Endodermal cell (in vitro differentiated cells): ENCODE data around the gene GPR107. TPM values are rescaled to one million over a fixed set of nuclear protein-coding genes. Genes with fewer than 3 reads are reported as not detected.

ENCODE experiments used
- DNase-seq: peaks from one replicate; pipeline ENCODE4 v3.0.0-alpha.2; 2017
- H3K27ac ChIP-seq: 2 replicates; pipeline ENCODE4 v1.5.1; 2013; ENCODE audit warnings: mild to moderate bottlenecking, low read depth, low read length, moderate library complexity
- H3K27me3 ChIP-seq: 2 replicates; pipeline ENCODE4 v1.6.1; 2013; ENCODE audit warnings: mild to moderate bottlenecking, low read length, moderate library complexity; ENCODE audit not compliant: insufficient read depth, control insufficient read depth, poor library complexity, severe bottlenecking
- H3K36me3 ChIP-seq: 2 replicates; pipeline ENCODE4 v1.7.0; 2013; ENCODE audit warnings: mild to moderate bottlenecking, low read length, moderate library complexity; ENCODE audit not compliant: control insufficient read depth, insufficient read depth
- H3K4me1 ChIP-seq: one replicate; pipeline ENCODE4 v1.7.0; 2013; ENCODE audit warnings: low read length; ENCODE audit not compliant: control insufficient read depth, insufficient read depth
- H3K4me3 ChIP-seq: 2 replicates; pipeline ENCODE4 v1.5.1; 2013; ENCODE audit warnings: mild to moderate bottlenecking, low read length, moderate library complexity
- H3K9ac ChIP-seq: 2 replicates; pipeline ENCODE4 v1.6.1; 2013; ENCODE audit warnings: mild to moderate bottlenecking, low read length, moderate library complexity; ENCODE audit not compliant: poor library complexity, severe bottlenecking; ENCODE audit errors: extremely low read depth
- H3K9me3 ChIP-seq: 2 replicates; pipeline ENCODE4 v1.6.1; 2013; ENCODE audit warnings: mild to moderate bottlenecking, low read length, moderate library complexity; ENCODE audit not compliant: control insufficient read depth
- H3K27ac Mint-ChIP-seq: 2 replicates; pipeline ENCODE4 v1.8.0; 2020; ENCODE audit warnings: mixed read lengths
- H3K27me3 Mint-ChIP-seq: 2 replicates; pipeline ENCODE4 v1.8.0; 2021; ENCODE audit warnings: mild to moderate bottlenecking, mixed read lengths; ENCODE audit not compliant: insufficient read depth
- H3K36me3 Mint-ChIP-seq: 2 replicates; pipeline ENCODE4 v1.8.0; 2020; ENCODE audit warnings: low read depth, mixed read lengths
- H3K4me1 Mint-ChIP-seq: 2 replicates; pipeline ENCODE4 v1.8.0; 2020; ENCODE audit warnings: mixed read lengths
- H3K4me3 Mint-ChIP-seq: 2 replicates; pipeline ENCODE4 v1.8.0; 2020; ENCODE audit warnings: mild to moderate bottlenecking, moderate library complexity, mixed read lengths
- H3K9me3 Mint-ChIP-seq: 2 replicates; pipeline ENCODE4 v1.8.0; 2020; ENCODE audit warnings: mild to moderate bottlenecking, mixed read lengths
- CTCF ChIP-seq: fragments of 200-600 bp; sonication (generic); conservative IDR thresholded peaks from 2 replicates; pipeline ENCODE4 v1.5.0; 2021; ENCODE audit warnings: antibody characterized with exemption, mild to moderate bottlenecking
- WGBS, 2 experiments: methylation state at CpG; one replicate each; pipeline versions ENCODE4 v1.1.5 to v1.1.7; 2013; ENCODE audit warnings: missing lambda C conversion rate in 2 of 2, mixed read lengths in 1 of 2; ENCODE audit not compliant: insufficient coverage in 1 of 2, insufficient read length in 1 of 2; 5-methylcytosine and 5-hydroxymethylcytosine counted together
- total RNA-seq, 2 donors: library from RNA; stranded (reverse); fragmentation: NEBNext Ultra II Directional in 1 of 2; extraction: Animal tissue kit (Norgen Biotek cat#: 25700) in 1 of 2; gene quantifications; 2 replicates in 1 of 2; 3 replicates in 1 of 2; pipeline ENCODE4 v1.2.1, GENCODE V29; 2021

The GPR107 gene
- total RNA-seq, 2 donors from 2014 or later: 50.7 to 62.0 TPM

DNA sequence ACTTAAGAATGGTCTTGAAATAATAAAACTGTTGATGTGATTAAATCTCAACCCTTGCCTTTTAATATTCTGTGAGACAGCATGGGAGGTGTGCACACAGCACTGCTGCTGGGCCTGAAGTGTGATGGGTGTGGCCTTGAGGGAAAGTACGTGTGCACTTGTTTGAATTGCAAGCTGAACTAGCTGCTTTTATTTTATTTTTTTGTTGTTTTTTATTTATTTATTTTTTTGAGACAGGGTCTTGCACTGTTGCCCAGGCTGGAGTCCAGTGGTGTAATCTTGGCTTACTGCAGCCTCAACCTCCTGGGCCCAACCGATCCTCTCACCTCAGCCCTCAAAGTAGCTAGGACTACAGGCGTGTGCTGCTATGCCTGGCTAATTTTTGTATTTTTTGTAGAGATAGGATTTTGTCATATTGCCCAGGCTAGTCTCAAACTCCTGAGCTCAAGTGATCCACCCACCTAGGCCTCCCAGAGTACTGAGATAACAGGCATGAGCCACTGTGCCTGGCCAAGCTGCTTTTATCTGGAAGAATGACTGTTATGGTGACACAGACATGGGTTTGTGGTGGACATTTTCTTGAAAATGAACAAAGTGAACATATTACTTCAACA, 58.9 kb downstream of the GPR107 start:
- Histone ChIP-seq H3K27me3 (no peaks in the 10 kb centered on the region), H3K4me1 (no peaks in the 10 kb centered on the region), H3K9ac (no peak overlapping the region), H3K9me3 (no peaks in the 10 kb centered on the region), H3K36me3 (peaks cover 62% of the 10 kb centered on the region), H3K4me3 (no peak overlapping the region), H3K27ac (no peak overlapping the region)
- DNase-seq: no peak
- Mint-ChIP-seq H3K27ac (no peak overlapping the region), H3K36me3 (peaks cover 38% of the 10 kb centered on the region), H3K4me3 (no peak overlapping the region), H3K27me3 (no peaks in the 10 kb centered on the region), H3K9me3 (no peaks in the 10 kb centered on the region), H3K4me1 (peaks cover 7% of the 10 kb centered on the region)
- WGBS, 2 experiments: 80 to 97% methylated on average over 1 to 3 of the region's 3 CpGs
- TF ChIP-seq CTCF: no peak

DNA sequence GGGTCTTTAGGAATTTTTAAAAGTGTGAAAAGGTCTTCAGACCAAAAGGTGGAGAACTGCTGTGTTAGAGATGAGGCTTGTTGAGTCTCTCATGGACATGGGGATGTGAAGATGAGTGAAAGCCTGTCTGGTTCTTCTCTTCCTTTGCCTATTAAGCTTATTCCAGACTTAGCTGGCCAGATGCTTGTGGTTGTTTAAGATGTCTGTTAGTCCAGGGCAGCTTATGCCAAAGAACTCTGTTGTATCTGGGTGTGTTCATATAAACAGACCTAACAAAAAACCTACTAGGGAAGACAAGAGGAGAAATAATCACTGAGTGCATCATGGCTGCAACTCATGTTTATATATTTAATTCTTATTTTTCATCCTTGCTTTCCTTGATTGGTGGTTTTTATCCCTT, 61.0 kb downstream of the GPR107 start:
- no peak for TF ChIP-seq CTCF
- Mint-ChIP-seq H3K4me3 (no peak overlapping the region), H3K36me3 (peaks cover 30% of the 10 kb centered on the region), H3K9me3 (no peaks in the 10 kb centered on the region), H3K27ac (no peak overlapping the region), H3K27me3 (no peaks in the 10 kb centered on the region), H3K4me1 (peaks cover 23% of the 10 kb centered on the region)
- Histone ChIP-seq H3K4me3 (no peak overlapping the region), H3K4me1 (no peaks in the 10 kb centered on the region), H3K27me3 (no peaks in the 10 kb centered on the region), H3K9ac (no peak overlapping the region), H3K27ac (no peak overlapping the region), H3K9me3 (no peaks in the 10 kb centered on the region), H3K36me3 (peaks cover 48% of the 10 kb centered on the region)
- no peak for DNase-seq

DNA sequence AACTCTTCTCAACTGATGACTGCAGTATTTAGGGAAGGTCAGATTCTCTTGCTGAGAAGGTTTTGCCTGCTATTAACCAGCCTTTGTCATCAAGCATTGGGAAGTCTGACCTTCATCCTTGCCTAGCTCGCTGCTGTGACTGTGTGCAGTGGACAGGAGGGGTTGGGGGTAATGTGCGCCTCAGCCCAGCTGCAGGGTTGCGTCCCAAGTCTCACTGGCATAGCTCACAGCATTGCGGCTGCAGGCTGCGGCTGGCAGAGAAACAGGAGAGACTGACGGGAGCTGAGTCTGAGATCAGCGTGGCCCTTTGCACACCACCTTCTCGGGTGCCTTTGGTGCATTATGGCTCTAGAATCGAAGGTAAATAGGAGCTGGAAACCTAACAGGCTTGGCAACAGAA, 62.6 kb downstream of the GPR107 start:
- Mint-ChIP-seq H3K9me3 (no peaks in the 10 kb centered on the region), H3K27ac (peak overlapping the region; percentile 60)
- H3K9ac ChIP-seq: no peak overlapping the region

More for the DNA sequence above, 62.6 kb downstream of the GPR107 start:
- Histone ChIP-seq H3K4me3 (no peak overlapping the region), H3K27me3 (no peaks in the 10 kb centered on the region), H3K36me3 (peaks cover 41% of the 10 kb centered on the region), H3K4me1 (no peaks in the 10 kb centered on the region), H3K27ac (no peak overlapping the region), H3K9me3 (no peaks in the 10 kb centered on the region)
- DNase-seq: no peak
- no peak for TF ChIP-seq CTCF
- Mint-ChIP-seq H3K36me3 (peaks cover 25% of the 10 kb centered on the region), H3K4me3 (no peak overlapping the region), H3K4me1 (peaks cover 30% of the 10 kb centered on the region), H3K27me3 (no peaks in the 10 kb centered on the region)
- WGBS, 2 experiments: 93 to 97% methylated on average over 3 to 9 of the region's 9 CpGs
